H1 (cell line): ENCODE measurements around the gene CACNA1B. TPM values are rescaled to one million over a fixed set of nuclear protein-coding genes. Genes with fewer than 3 reads are reported as not detected.

Experiments used
- CTCF ChIA-PET: fragments of 300-600 bp; sonication (Branson Sonifier 250); formaldehyde crosslinking; loops from one replicate; lab custom pipeline; 2021; ENCODE audit not compliant: partially characterized antibody; lab: Charles Lee
- POLR2A ChIA-PET: fragments of 300-600 bp; sonication (Branson Sonifier 250); formaldehyde crosslinking; loops from one replicate; lab custom pipeline; 2021; ENCODE audit warnings: inconsistent platforms; ENCODE audit not compliant: partially characterized antibody; lab: Charles Lee
- DNase-seq, 2 experiments: peaks; one replicate each; pipeline versions ENCODE4 v3.0.0 to v3.0.0-alpha.2; 2010 to 2022; ENCODE audit warnings: low spot score in 2 of 2, low read depth in 1 of 2, mixed read lengths in 1 of 2
- FAIRE-seq: peaks from 2 replicates; lab custom pipeline; 2011; peaks lifted over from hg19 to GRCh38; lab: Jason Lieb, UNC
- H2AFZ ChIP-seq: 2 replicates; pipeline ENCODE4 v1.8.1; 2012; ENCODE audit warnings: low read length, inconsistent platforms
- H2AK5ac ChIP-seq: 2 replicates; pipeline ENCODE4 v1.6.1; 2013; ENCODE audit warnings: low read depth, low read length
- H2BK120ac ChIP-seq: replicated peaks from 2 replicates; pipeline ENCODE3; 2013; ENCODE audit warnings: low read depth, low read length, inconsistent platforms
- H2BK12ac ChIP-seq: 2 replicates; pipeline ENCODE4 v1.6.1; 2013; ENCODE audit warnings: low read depth, low read length
- H2BK15ac ChIP-seq: 2 replicates; pipeline ENCODE4 v1.6.1; 2013; ENCODE audit warnings: low read length
- H2BK20ac ChIP-seq: 2 replicates; pipeline ENCODE4 v1.6.1; 2013; ENCODE audit warnings: low read length
- H2BK5ac ChIP-seq: 2 replicates; pipeline ENCODE4 v1.6.1; 2013; ENCODE audit warnings: low read depth, low read length
- H3K14ac ChIP-seq: 2 replicates; pipeline ENCODE4 v1.6.1; 2013; ENCODE audit warnings: inconsistent platforms; ENCODE audit not compliant: insufficient read length
- H3K18ac ChIP-seq: 2 replicates; pipeline ENCODE4 v1.6.1; 2013; ENCODE audit warnings: low read length; ENCODE audit errors: extremely low read depth
- H3K23ac ChIP-seq: 2 replicates; pipeline ENCODE4 v1.6.1; 2013; ENCODE audit warnings: inconsistent platforms; ENCODE audit not compliant: insufficient read length
- H3K23me2 ChIP-seq: 2 replicates; pipeline ENCODE4 v1.6.1; 2013; ENCODE audit warnings: low read depth, low read length
- H3K27ac ChIP-seq: 2 replicates; pipeline ENCODE4 v1.6.1; 2011; ENCODE audit warnings: low read depth, low read length, inconsistent platforms
- H3K27me3 ChIP-seq, 4 experiments: replicated peaks in 1 of 4; 1 replicate in 1 of 4; 2 replicates in 3 of 4; pipeline versions ENCODE4 v1.6.1 to v1.8.1; 2011 to 2013; ENCODE audit warnings: low read length in 3 of 4, mild to moderate bottlenecking in 3 of 4, inconsistent platforms in 2 of 4, mixed read lengths in 2 of 4, moderate library complexity in 1 of 4; ENCODE audit not compliant: control insufficient read depth in 3 of 4, insufficient read depth in 3 of 4; ENCODE audit errors: extremely low read depth in 1 of 4
- H3K36me3 ChIP-seq, 4 experiments: 2 replicates each; pipeline versions ENCODE4 v1.6.1 to v1.8.1; 2011 to 2013; ENCODE audit warnings: mild to moderate bottlenecking in 4 of 4, low read length in 3 of 4, moderate library complexity in 2 of 4, control low read depth in 1 of 4, inconsistent platforms in 1 of 4; ENCODE audit not compliant: insufficient read depth in 4 of 4, control insufficient read depth in 2 of 4
- H3K4ac ChIP-seq: replicated peaks from 2 replicates; pipeline ENCODE3; 2013; ENCODE audit warnings: low read length, low read depth, mixed read lengths, inconsistent platforms; ENCODE audit not compliant: insufficient read length
- H3K4me1 ChIP-seq, 4 experiments: replicated peaks in 1 of 4; 1 replicate in 1 of 4; 2 replicates in 3 of 4; pipeline versions ENCODE4 v1.6.1 to v1.8.1; 2011 to 2013; ENCODE audit warnings: low read length in 3 of 4, inconsistent platforms in 2 of 4, mixed read lengths in 1 of 4; ENCODE audit not compliant: insufficient read depth in 4 of 4, control insufficient read depth in 3 of 4
- H3K4me2 ChIP-seq, 2 experiments: 2 replicates each; pipeline versions ENCODE4 v1.6.1 to v1.8.1; 2011 to 2013; ENCODE audit warnings: low read depth in 2 of 2, low read length in 2 of 2, control low read depth in 1 of 2, inconsistent platforms in 1 of 2, mild to moderate bottlenecking in 1 of 2; ENCODE audit not compliant: insufficient read depth in 1 of 2
- H3K4me3 ChIP-seq, 4 experiments: fragments of 200-600, 300-600 bp in 1 of 4; sonication (generic), shearing (Covaris generic), sonication (Bioruptor Twin) in 1 of 4; 2 replicates each; pipeline versions ENCODE4 v1.5.1 to v1.8.1; 2011 to 2016; ENCODE audit warnings: low read length in 4 of 4, low read depth in 3 of 4, control low read depth in 2 of 4, inconsistent platforms in 2 of 4, mild to moderate bottlenecking in 2 of 4, mixed read lengths in 1 of 4, moderate library complexity in 1 of 4; ENCODE audit not compliant: insufficient read depth in 2 of 4; ENCODE audit errors: extremely low read depth in 1 of 4
- H3K56ac ChIP-seq: replicated peaks from 2 replicates; pipeline ENCODE3; 2013; ENCODE audit warnings: low read depth, mild to moderate bottlenecking, mixed read lengths, low read length, inconsistent platforms; ENCODE audit not compliant: insufficient read length
- H3K79me1 ChIP-seq: 2 replicates; pipeline ENCODE4 v1.6.1; 2013; ENCODE audit warnings: low read depth, low read length, control low read depth
- H3K79me2 ChIP-seq, 2 experiments: 2 replicates each; pipeline versions ENCODE4 v1.6.1 to v1.8.1; 2012 to 2013; ENCODE audit warnings: low read length in 2 of 2, mild to moderate bottlenecking in 2 of 2, inconsistent platforms in 1 of 2; ENCODE audit not compliant: insufficient read depth in 2 of 2, control insufficient read depth in 1 of 2
- H3K9ac ChIP-seq, 4 experiments: replicated peaks in 1 of 4; 1 replicate in 1 of 4; 2 replicates in 3 of 4; pipeline versions ENCODE4 v1.6.1 to v1.8.1; 2011 to 2013; ENCODE audit warnings: low read depth in 3 of 4, low read length in 3 of 4, control low read depth in 2 of 4, mild to moderate bottlenecking in 2 of 4, moderate library complexity in 2 of 4, inconsistent platforms in 1 of 4; ENCODE audit errors: extremely low read depth in 1 of 4
- H3K9me3 ChIP-seq, 2 experiments: 2 replicates each; pipeline versions ENCODE4 v1.6.1 to v1.8.1; 2012 to 2013; ENCODE audit warnings: mild to moderate bottlenecking in 2 of 2, moderate library complexity in 2 of 2, control low read depth in 1 of 2, inconsistent platforms in 1 of 2, low read depth in 1 of 2, low read length in 1 of 2, mixed read lengths in 1 of 2; ENCODE audit not compliant: insufficient read depth in 2 of 2
- H4K20me1 ChIP-seq, 2 experiments: replicated peaks in 1 of 2; 2 replicates each; pipeline versions ENCODE3 to v1.8.1; 2011 to 2013; ENCODE audit warnings: inconsistent platforms in 2 of 2, low read length in 2 of 2, mild to moderate bottlenecking in 1 of 2; ENCODE audit not compliant: insufficient read depth in 2 of 2, control insufficient read depth in 1 of 2
- H4K5ac ChIP-seq: 2 replicates; pipeline ENCODE4 v1.6.1; 2013; ENCODE audit warnings: low read length, low read depth, mixed read lengths, inconsistent platforms; ENCODE audit not compliant: insufficient read length
- H4K8ac ChIP-seq: 2 replicates; pipeline ENCODE4 v1.8.0; 2013; ENCODE audit warnings: mild to moderate bottlenecking, moderate library complexity, low read length, inconsistent platforms; ENCODE audit not compliant: insufficient read depth; ENCODE audit errors: extremely low read depth
- H4K91ac ChIP-seq: replicated peaks from 2 replicates; pipeline ENCODE3; 2013; ENCODE audit warnings: low read length, mixed read lengths, inconsistent platforms; ENCODE audit not compliant: insufficient read length
- ASH2L ChIP-seq: fragments of 200-600, 300-600 bp; sonication (generic); IDR thresholded peaks from one replicate; pipeline ENCODE4 v1.7.1; 2017; ENCODE audit warnings: low read length
- BACH1 ChIP-seq: IDR thresholded peaks from 2 replicates; pipeline ENCODE4 v1.6.1; 2012; ENCODE audit warnings: low read length, improper control_type of control experiment
- BCL11A ChIP-seq, 2 experiments: IDR thresholded peaks; one replicate each; pipeline ENCODE4 v1.6.1; 2011; ENCODE audit warnings: low read depth in 2 of 2, low read length in 2 of 2, mild to moderate bottlenecking in 2 of 2
- BRCA1 ChIP-seq: IDR thresholded peaks from 2 replicates; pipeline ENCODE4 v1.6.1; 2012; ENCODE audit warnings: low read depth, low read length, improper control_type of control experiment
- EZH2 ChIP-seq: fragments of 200-600 bp; sonication (generic); IDR thresholded peaks from 2 replicates; pipeline ENCODE4 v1.7.1; 2012; ENCODE audit warnings: low read depth, mild to moderate bottlenecking, moderate library complexity, low read length, inconsistent platforms; ENCODE audit not compliant: severe bottlenecking
- GABPA ChIP-seq: IDR thresholded peaks from 2 replicates; pipeline ENCODE4 v1.6.1; 2011; ENCODE audit warnings: mild to moderate bottlenecking, low read length, moderate library complexity, borderline replicate concordance; ENCODE audit not compliant: insufficient read depth
- JUN ChIP-seq: IDR thresholded peaks from 2 replicates; pipeline ENCODE4 v1.6.1; 2011; ENCODE audit warnings: low read depth, mild to moderate bottlenecking, improper control_type of control experiment, low read length
- KDM5A ChIP-seq: fragments of 200-600 bp; IDR thresholded peaks from 2 replicates; pipeline ENCODE4 v1.7.1; 2012; ENCODE audit warnings: mild to moderate bottlenecking, low read length, inconsistent platforms, mixed read lengths
- NANOG ChIP-seq: IDR thresholded peaks from 2 replicates; pipeline ENCODE4 v1.6.1; 2011; ENCODE audit warnings: low read length, low read depth, mild to moderate bottlenecking, inconsistent platforms; ENCODE audit not compliant: insufficient read depth, poor library complexity, severe bottlenecking
- SP1 ChIP-seq: IDR thresholded peaks from 2 replicates; pipeline ENCODE4 v1.6.1; 2011; ENCODE audit warnings: low read depth, low read length
- WGBS, 2 experiments: shearing (Covaris generic) in 1 of 2; methylation state at CpG; one replicate each; pipeline versions ENCODE4 v1.1.6 to v1.1.7; 2013 to 2015; ENCODE audit warnings: low lambda C conversion rate in 2 of 2, mixed read lengths in 2 of 2, inconsistent platforms in 1 of 2, low coverage in 1 of 2, missing lambda C conversion rate in 1 of 2; ENCODE audit not compliant: insufficient replicate concordance in 2 of 2, insufficient coverage in 1 of 2, insufficient read length in 1 of 2; ENCODE audit errors: extremely low coverage in 1 of 2, missing lambda C conversion rate in 1 of 2; 5-methylcytosine and 5-hydroxymethylcytosine counted together
- polyA plus RNA-seq, 7 experiments: library from polyadenylated mRNA; depleted of rRNA in 3 of 7; stranded (reverse) in 5 of 7; unstranded in 2 of 7; fragments of >200 nt in 5 of 7; fragments of 200-250 nt in 2 of 7; gene quantifications; 1 replicate in 5 of 7; 2 replicates in 1 of 7; 4 replicates in 1 of 7; pipeline versions ENCODE4 v1.2.1 to v1.2.3, GENCODE V29; 2011 to 2013; ENCODE audit warnings: missing spikeins in 2 of 7, mixed read lengths in 2 of 7
- total RNA-seq: library from RNA; stranded (reverse); fragmentation: NEBNext Ultra II Directional; extraction: Animal tissue kit (Norgen Biotek cat#: 25700); gene quantifications from 2 replicates; pipeline ENCODE4 v1.2.1, GENCODE V29; 2021

Gene CACNA1B
- total and polyA plus RNA-seq, 2 of the 8 experiments (the other 6 are each of a cell fraction or from before 2014, with no cell fraction given): 1.5 to 5.7 TPM

GRCh38 chr9:137878146-137878941 is 762 bp downstream of the CACNA1B start:
- no peak overlapping the region for H3K23ac ChIP-seq
- H3K36me3 ChIP-seq: peaks cover 0 to 4% (median 0%) of the 10 kb centered on the region in 4 experiments; a peak in 1 of 8 replicates
- ChIA-PET CTCF (interaction anchor here (1.0 kb wide), 2 partner anchors 174 to 290 kb away, joined by 3 to 4 read pairs; no protein-coding TSS in a partner anchor), POLR2A (no interaction called here)
- H2BK5ac ChIP-seq: no peak overlapping the region
- H2AFZ ChIP-seq: no peak overlapping the region
- peaks cover 0 to 27% of the 10 kb centered on the region in 2 experiments for H4K20me1 ChIP-seq
- no peak overlapping the region for H4K8ac ChIP-seq
- H3K27ac ChIP-seq: no peak overlapping the region
- peaks cover 8 to 81% of the 10 kb centered on the region in 2 experiments; a peak in 3 of 4 replicates for H3K9me3 ChIP-seq
- H3K27me3 ChIP-seq: peaks cover 0 to 8% (median 4%) of the 10 kb centered on the region in 4 experiments; a peak in 5 of 7 replicates
- H3K18ac ChIP-seq: peak overlapping the region; percentile 71
- H4K91ac ChIP-seq: no peak overlapping the region
- peak overlapping the region; percentile 46; the same call in 1 of the 2 replicates for H2BK15ac ChIP-seq
- no peak overlapping the region for H2BK120ac ChIP-seq
- H3K4me3 ChIP-seq: peak overlapping the region; percentile 36 to 57 (median 42)
- no peak overlapping the region for H4K5ac ChIP-seq
- FAIRE-seq: no peak
- 0 out of 2 replicates have a peak overlapping the region, but pooled peaks have one; percentile 9 for H2BK12ac ChIP-seq
- peaks cover 0 to 6% (median 0%) of the 10 kb centered on the region in 4 experiments; a peak in 1 of 7 replicates for H3K4me1 ChIP-seq
- H3K23me2 ChIP-seq: peaks cover 6% of the 10 kb centered on the region
- DNase-seq: peak; percentile 51 to 95
- H3K4me2 ChIP-seq: peak overlapping the region; percentile 74
- H2AK5ac ChIP-seq: no peak overlapping the region
- peaks cover 10% of the 10 kb centered on the region; the same call in 1 of the 2 replicates for H3K79me1 ChIP-seq
- no peak overlapping the region for H2BK20ac ChIP-seq
- peak overlapping the region; percentile 59 for H3K56ac ChIP-seq
- no peaks in the 10 kb centered on the region for H3K79me2 ChIP-seq
- H3K9ac ChIP-seq: no peak overlapping the region
- H3K14ac ChIP-seq: no peak overlapping the region
- WGBS, 2 experiments: 35% methylated on average over 59 of the region's 101 CpGs; no CpG with 5 or more reads in 1 of the 2 experiments
- H3K4ac ChIP-seq: peak overlapping the region; percentile 69
- TF ChIP-seq KDM5A (no peak), SP1 (no peak), BACH1 (no peak), EZH2 (no peak), BRCA1 (no peak), NANOG (no peak), GABPA (no peak), JUN (no peak), BCL11A (IDR thresholded peaks at IDR 0.05; ENCODE audit: low read depth in 2 of 2, low read length in 2 of 2) (no peak), ASH2L (no peak)
